Stimulated activated CD8-positive, alpha-beta memory T cell treated with anti-CD3 and anti-CD28 coated beads, Interleukin-4, amount 100 ng/mL, for 4 hours (primary cell): Measurements from ENCODE around the gene SMARCD1.
"Not testable (repeated sequence)": the region's sequence is repeated elsewhere in the genome, so short reads cannot be mapped to it uniquely, and the experiment has no call there.

Experiments used
- DNase-seq, 2 donors: peaks; one replicate each; pipeline ENCODE4 v3.0.0-alpha.2; 2020; ENCODE audit warnings: low read depth in 2 of 2, low spot score in 1 of 2

SMARCD1 gene

GRCh38 chr12:50129290-50129689 is 44.1 kb downstream of the SMARCD1 start:
- DNase-seq = no peak

- no peak for DNase-seq
These were observed 47.5 kb downstream of the SMARCD1 start for GRCh38 chr12:50132505-50133135.

- DNase-seq = no peak
These were observed 57.9 kb downstream of the SMARCD1 start for GRCh38 chr12:50142993-50143392.

GRCh38 chr12:50145439-50145838 is 60.3 kb downstream of the SMARCD1 start:
- no peak for DNase-seq

GRCh38 chr12:50147281-50147680 is 62.1 kb downstream of the SMARCD1 start:
- no peak for DNase-seq

- DNase-seq = not testable (repeated sequence)
These were observed 62.9 kb downstream of the SMARCD1 start for GRCh38 chr12:50148011-50148410.

- no peak for DNase-seq
These were observed 64.2 kb downstream of the SMARCD1 start for GRCh38 chr12:50149311-50149710.
